Measurements from ENCODE around the gene SYT1. TPM values are rescaled to one million over a fixed set of nuclear protein-coding genes. Genes with fewer than 3 reads are reported as not detected.

Gene SYT1
- total RNA-seq, 6 experiments from 2014 or later = 3.5 to 10.5 (median 9.1) TPM

- Mint-ChIP-seq H3K9me3 (no peaks in the 10 kb centered on the region), H3K27ac (no peak overlapping the region), H3K27me3 (ENCODE audit: insufficient read depth) (no peaks in the 10 kb centered on the region; the same call in 1 of the 2 replicates), H3K36me3 (ENCODE audit: low read depth) (no peaks in the 10 kb centered on the region), H3K4me3 (no peak overlapping the region), H3K4me1 (ENCODE audit: low read depth) (peaks cover 10% of the 10 kb centered on the region)
- DNase-seq = no peak
- TF ChIP-seq, protein P1, sequence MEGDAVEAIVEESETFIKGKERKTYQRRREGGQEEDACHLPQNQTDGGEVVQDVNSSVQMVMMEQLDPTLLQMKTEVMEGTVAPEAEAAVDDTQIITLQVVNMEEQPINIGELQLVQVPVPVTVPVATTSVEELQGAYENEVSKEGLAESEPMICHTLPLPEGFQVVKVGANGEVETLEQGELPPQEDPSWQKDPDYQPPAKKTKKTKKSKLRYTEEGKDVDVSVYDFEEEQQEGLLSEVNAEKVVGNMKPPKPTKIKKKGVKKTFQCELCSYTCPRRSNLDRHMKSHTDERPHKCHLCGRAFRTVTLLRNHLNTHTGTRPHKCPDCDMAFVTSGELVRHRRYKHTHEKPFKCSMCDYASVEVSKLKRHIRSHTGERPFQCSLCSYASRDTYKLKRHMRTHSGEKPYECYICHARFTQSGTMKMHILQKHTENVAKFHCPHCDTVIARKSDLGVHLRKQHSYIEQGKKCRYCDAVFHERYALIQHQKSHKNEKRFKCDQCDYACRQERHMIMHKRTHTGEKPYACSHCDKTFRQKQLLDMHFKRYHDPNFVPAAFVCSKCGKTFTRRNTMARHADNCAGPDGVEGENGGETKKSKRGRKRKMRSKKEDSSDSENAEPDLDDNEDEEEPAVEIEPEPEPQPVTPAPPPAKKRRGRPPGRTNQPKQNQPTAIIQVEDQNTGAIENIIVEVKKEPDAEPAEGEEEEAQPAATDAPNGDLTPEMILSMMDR (IDR thresholded peaks at IDR 0.05) = no peak
Measured at GRCh38 chr12:78918268-78918667, 53.7 kb downstream of the SYT1 start.

DNA sequence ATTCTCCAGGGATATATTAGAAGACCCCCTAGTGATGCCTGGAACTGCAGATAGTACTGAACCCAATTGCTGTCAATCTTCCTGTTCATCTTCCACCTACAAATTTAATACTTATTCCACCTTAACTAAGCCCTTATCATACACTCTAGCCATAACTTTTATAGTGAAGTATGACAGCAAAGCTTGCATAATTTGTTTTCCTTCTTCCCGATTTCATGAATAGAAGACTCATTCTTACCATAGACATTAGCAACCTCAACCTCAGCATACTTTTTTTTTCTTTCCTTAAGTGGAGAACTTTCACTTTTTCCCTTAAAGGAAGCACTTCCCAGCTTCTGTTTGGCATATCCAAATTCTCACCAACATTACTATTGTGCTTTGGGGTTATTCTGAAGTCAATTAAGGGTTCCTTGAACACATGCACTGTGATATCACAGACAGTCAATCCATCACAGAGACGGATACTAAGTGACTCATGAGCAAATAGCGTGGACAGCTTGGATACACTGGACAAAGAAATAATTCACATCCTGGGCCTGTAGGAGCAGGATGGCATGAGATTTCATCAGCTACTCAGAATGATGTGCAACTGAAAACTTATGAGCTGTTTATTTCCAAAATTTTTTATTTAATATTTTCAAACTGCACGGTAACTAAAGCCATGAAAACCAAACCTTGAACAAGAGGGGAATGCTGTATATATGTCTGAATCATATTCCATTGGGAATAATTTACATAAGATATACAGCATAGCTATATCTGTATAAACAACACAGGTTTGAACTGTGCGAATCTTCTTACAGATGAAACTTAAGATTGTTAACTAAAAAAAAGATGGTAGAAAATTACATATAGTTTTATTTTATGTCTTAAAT lies 63.9 kb downstream of the SYT1 start:
- H3K36me3 Mint-ChIP-seq (ENCODE audit: low read depth) = no peaks in the 10 kb centered on the region
- no peak overlapping the region for H3K27ac Mint-ChIP-seq
- no peaks in the 10 kb centered on the region for H3K27me3 Mint-ChIP-seq (ENCODE audit: insufficient read depth)
- H3K4me3 Mint-ChIP-seq = no peak overlapping the region
- TF ChIP-seq, protein P1 (IDR thresholded peaks at IDR 0.05) = no peak
- H3K9me3 Mint-ChIP-seq = no peaks in the 10 kb centered on the region; the same call in 1 of the 2 replicates
- DNase-seq = no peak
- H3K4me1 Mint-ChIP-seq (ENCODE audit: low read depth) = peaks cover 13% of the 10 kb centered on the region; the same call in 1 of the 2 replicates

GRCh38 chr12:78929075-78929418 lies 64.5 kb downstream of the SYT1 start:
- H3K27me3 Mint-ChIP-seq (ENCODE audit: insufficient read depth) = no peaks in the 10 kb centered on the region
- no peak overlapping the region for H3K27ac Mint-ChIP-seq
- no peaks in the 10 kb centered on the region for H3K36me3 Mint-ChIP-seq (ENCODE audit: low read depth)
- no peaks in the 10 kb centered on the region; the same call in 1 of the 2 replicates for H3K9me3 Mint-ChIP-seq
- DNase-seq = no peak
- H3K4me3 Mint-ChIP-seq = no peak overlapping the region
- H3K4me1 Mint-ChIP-seq (ENCODE audit: low read depth) = peaks cover 13% of the 10 kb centered on the region; the same call in 1 of the 2 replicates
- TF ChIP-seq, protein P1 (IDR thresholded peaks at IDR 0.05) = no peak

GRCh38 chr12:78931466-78931990 lies 67.0 kb downstream of the SYT1 start:
- Mint-ChIP-seq H3K9me3 (no peaks in the 10 kb centered on the region; the same call in 1 of the 2 replicates), H3K27ac (no peak overlapping the region), H3K4me3 (no peak overlapping the region), H3K36me3 (ENCODE audit: low read depth) (no peaks in the 10 kb centered on the region), H3K4me1 (ENCODE audit: low read depth) (peaks cover 13% of the 10 kb centered on the region; the same call in 1 of the 2 replicates), H3K27me3 (ENCODE audit: insufficient read depth) (no peaks in the 10 kb centered on the region)
- TF ChIP-seq, protein P1 (IDR thresholded peaks at IDR 0.05) = no peak
- no peak for DNase-seq

DNA sequence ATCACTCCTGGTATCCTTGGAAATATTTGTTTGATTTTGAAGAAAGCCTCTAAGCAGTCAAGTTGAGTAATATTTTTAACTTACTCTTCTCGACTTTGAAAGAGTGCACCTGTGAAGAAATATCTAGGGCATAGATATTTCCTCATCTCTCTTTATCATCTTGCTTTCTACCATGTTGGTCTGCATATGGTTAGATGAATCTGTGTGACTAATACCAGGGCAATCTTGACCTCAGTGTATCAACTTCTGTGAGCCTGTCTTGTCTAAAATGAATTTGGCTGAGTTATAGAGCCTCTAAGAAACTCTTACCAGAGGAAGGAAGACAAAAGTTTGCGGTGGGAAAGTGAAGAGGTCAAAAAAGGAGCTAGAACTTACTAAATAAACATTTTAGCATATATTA lies 68.4 kb downstream of the SYT1 start:
- Mint-ChIP-seq H3K4me1 (ENCODE audit: low read depth) (peaks cover 13% of the 10 kb centered on the region; the same call in 1 of the 2 replicates), H3K36me3 (ENCODE audit: low read depth) (no peaks in the 10 kb centered on the region), H3K27me3 (ENCODE audit: insufficient read depth) (no peaks in the 10 kb centered on the region), H3K4me3 (no peak overlapping the region), H3K9me3 (no peaks in the 10 kb centered on the region; the same call in 1 of the 2 replicates), H3K27ac (no peak overlapping the region)
- DNase-seq = no peak
- TF ChIP-seq, protein P1 (IDR thresholded peaks at IDR 0.05) = no peak
